Anterior cingulate cortex (tissue), 58 donors: ENCODE results near the gene LINGO3.
A peak's percentile ranks its signal among the peaks of the same experiment; 100 is the strongest.

ENCODE experiments used
- DNase-seq, 58 donors: peaks; one replicate each; lab custom pipeline; 2025; lab: John Stamatoyannopoulos, UW

The LINGO3 gene

GRCh38 chr19:2328401-2329148 is 20.6 kb upstream of the LINGO3 start, which contains the start of the genes LSM7 and SPPL2B:
Gene LSM7 (minus strand): TSS chr19:2328586. CDS start chr19:2328566, 20 bp downstream.
Gene SPPL2B (plus strand): TSS chr19:2328684. CDS start chr19:2328710, 26 bp downstream.
- DNase-seq: peak in 57 of 58 donors; percentile 16 to 94 (median 81)

DNA sequence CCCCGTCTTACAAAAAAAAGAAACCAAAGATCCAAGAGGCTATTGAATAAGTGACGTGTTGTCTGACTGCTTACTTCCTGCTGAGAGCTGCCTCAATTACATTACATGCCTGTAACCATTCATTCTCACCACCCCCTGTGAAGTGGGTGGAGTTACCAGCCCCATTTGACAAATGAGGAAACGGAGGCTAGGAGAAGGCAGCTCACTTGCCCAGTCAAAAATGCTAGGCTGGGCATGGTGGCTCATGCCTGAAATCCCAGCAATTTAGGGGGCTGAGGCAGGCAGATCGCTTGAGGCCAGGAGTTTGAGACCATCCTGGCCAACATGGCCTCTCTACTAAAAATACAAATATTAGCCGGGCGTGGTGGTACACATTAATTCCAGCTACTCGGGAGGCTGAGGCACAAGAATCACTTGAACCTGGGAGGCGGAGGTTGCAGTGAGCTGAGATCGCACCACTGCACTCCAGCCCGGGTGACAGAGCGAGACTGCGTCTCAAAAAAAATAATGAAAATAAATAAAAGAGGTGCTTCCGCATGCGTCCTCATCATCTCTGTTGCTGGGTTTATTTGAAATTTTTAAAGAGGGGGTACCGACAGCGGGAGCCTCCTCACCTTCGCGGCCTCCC is 19.9 kb upstream of the LINGO3 start:
- DNase-seq: peak in 28 of 58 donors; percentile 12 to 66 (median 32)

DNA sequence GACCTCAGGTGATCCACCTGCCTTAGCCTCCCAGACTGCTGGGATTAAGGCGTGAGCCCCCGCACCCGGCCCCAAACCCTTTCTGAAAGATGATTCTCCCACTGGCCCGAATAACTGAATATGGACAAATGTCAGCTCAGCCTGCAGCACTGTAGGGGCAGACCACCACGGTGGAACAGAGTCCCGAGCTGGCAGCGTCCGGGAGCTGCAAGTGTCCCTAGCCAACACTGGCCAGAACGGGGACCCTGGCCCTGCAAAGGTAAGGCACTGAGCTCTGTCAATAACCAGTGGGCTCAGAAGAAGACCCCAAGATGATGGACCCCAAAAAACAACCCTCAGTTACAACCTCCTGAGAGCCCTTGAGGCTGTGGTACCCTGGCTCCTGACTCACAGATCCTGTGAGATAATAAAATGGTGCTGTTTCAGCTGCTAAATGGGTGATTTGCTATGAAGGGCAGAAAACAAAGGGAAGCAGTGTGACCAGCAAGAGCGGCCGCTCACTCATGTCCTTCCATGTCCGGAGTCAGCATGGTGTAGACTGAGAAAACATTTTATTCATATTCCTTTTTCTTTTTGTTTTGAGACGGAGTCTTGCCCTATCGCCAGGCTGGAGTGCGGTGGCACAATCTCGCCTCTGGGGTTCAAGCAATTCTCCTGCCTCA is 18.9 kb upstream of the LINGO3 start:
- no peak for DNase-seq

DNA sequence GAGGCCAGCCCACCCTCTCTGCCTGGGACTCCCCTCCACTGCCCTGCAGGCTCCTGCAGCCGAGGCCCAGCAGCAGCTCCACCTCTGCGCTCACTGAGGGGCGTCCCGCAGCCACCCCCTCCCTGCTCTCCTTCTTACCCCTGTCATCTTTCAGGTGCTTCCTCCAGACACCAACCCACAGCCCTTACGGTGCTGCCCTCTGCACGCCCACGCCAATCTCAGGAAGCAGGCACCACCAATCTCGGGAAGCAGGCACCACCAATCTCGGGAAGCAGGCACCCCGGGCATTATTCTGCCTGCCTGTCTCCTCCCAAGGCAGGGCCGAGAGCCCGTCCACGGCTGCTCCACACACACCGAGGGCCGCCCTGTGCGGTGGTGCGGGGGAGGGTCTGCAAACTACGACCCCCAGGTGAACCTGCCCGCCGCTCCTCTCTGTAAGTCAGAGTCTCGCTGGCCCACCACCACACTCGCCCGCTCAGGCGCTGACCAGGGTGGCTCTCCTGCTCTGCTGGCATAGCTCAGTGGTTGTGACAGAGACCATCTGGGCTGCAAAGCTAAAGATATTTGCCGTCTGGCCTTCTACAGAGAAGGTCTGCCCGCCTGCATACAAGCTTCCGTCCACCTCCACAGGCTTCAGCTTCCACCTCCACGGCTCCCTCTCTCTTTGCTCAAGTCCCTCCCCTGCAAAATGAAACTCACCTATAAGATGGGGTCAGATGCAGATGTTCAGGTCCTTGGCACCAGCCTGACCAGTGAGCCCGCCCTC is 17.5 kb upstream of the LINGO3 start:
- peak in 4 of 58 donors; percentile 12 to 44 (median 24) for DNase-seq

- no peak for DNase-seq
These were observed 16.4 kb upstream of the LINGO3 start for GRCh38 chr19:2324220-2324948.

- DNase-seq: no peak
These were observed 15.8 kb upstream of the LINGO3 start for GRCh38 chr19:2323707-2324106.

DNA sequence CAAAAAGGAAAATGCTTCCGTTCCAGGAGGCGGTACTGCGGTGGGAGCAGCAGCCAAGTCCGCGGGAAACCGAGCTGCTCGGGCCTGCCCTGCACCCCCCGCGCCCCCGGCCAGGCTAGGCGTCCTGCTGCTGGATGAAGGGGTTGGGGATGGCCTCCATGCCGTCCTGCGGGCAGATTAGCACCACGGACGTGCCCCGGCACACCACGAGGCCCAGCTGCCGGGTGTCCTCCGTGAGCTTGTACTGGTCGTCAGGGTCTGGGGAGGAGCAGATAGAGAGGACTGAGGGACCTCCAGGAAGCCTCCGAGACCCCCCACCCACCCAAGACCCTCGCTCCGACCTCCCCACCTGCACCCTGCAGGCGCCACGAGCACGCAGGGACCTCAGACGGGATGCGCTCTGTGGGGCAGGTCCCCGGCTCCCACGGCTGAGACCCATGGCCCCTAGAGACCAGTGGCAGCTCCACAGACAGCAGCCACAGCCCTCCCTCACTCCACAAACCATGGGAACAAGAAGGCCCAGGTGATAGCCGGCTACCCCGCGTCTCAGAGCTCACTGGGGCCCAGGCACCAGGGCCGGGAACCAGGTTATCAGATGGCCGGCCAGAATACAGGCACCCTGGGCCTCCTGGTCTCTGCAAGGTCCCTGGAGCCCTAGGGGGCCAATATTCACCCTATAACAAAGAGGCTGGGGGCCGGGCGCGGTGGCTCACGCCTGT is 13.8 kb upstream of the LINGO3 start:
- DNase-seq: no peak

DNA sequence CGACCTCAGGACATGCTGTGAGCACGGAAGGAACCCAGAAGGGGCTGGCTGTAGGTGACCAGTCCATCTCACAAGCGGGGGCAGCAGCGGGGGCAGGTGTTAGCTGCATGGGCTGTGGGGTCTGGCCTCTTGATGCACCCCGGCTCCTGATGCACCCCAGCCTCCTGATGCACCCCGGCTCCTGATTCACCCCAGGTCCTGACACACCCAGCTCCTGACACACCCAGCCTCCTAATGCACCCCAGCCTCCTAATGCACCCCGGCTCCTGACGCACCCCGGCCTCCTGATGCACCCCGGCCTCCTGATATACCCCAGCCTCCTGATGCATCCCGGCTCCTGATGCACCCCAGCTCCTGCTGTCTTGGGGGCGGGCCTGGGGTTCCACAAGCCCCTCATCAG is 13.0 kb upstream of the LINGO3 start:
- no peak for DNase-seq

- no peak for DNase-seq
These were observed 12.1 kb upstream of the LINGO3 start for GRCh38 chr19:2320049-2320448.

- DNase-seq: no peak
These were observed 11.6 kb upstream of the LINGO3 start for GRCh38 chr19:2319551-2319950.

GRCh38 chr19:2318923-2319322 is 11.0 kb upstream of the LINGO3 start:
- no peak for DNase-seq

GRCh38 chr19:2317756-2318155 is 9.8 kb upstream of the LINGO3 start:
- no peak for DNase-seq

DNA sequence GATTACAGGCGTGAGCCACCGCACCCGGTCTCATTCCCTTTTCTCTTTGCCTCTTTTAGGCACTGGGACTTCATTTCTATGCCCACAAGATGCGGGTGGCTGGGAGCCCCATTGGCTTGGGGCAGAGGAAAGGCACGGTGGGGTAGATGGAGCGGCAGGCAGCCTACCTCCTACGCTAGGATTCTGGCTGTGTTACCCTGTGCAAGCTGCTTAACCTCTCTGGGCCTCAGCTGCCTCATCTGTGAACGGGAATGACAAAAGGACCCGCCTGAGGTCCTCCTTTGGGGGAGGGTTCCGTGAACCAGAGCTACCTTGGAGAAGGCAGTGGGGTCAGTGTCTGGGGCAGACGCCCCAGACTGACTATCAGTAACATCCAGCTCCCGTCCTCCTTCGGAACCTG is 9.3 kb upstream of the LINGO3 start:
- no peak for DNase-seq

- DNase-seq: peak in 54 of 58 donors; percentile 22 to 80 (median 56)
These were observed 7.9 kb upstream of the LINGO3 start for GRCh38 chr19:2315818-2316353.

- no peak for DNase-seq
These were observed 7.3 kb upstream of the LINGO3 start for GRCh38 chr19:2315121-2315817.

- peak in 1 of 58 donors; percentile 58 for DNase-seq
These were observed 5.0 kb upstream of the LINGO3 start for GRCh38 chr19:2312820-2313501.

DNA sequence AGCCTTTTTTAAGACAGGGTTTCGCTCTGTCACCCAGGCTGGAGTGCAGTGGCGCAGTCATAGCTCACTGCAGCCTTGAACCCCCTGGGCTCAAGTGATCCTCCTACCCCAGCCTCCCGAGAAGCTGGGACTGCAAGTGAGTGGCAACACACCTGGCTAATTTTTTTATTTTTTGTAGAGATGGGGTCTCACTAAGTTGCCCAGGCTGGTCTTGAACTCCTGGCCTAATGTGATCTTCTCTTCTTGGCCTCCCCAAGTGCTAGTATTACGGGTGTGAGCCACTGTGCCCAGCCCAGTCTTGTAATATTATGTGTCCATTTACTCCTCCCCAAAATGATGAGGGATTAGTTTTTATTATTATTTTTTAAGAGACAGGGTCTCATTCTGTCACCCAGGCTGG is 3.1 kb upstream of the LINGO3 start:
- no peak for DNase-seq
